K562 (cell line): ENCODE data around the gene RFT1. TPM values are rescaled to one million over a fixed set of nuclear protein-coding genes. Genes with fewer than 3 reads are reported as not detected.

Experiments
- BACH1 ChIP-seq: fragments of 200-800 bp; sonication (Bioruptor generic); IDR thresholded peaks from 2 replicates; pipeline ENCODE4 v1.6.1; 2016; ENCODE audit warnings: missing genetic modification characterization, missing compliant biosample characterization
- BRCA1 ChIP-seq, 2 experiments: fragments of 450-650 bp in 1 of 2; sonication (generic) in 1 of 2; formaldehyde crosslinking in 1 of 2; IDR thresholded peaks; 2 replicates each; pipeline versions ENCODE4 v1.5.0 to v1.6.1; 2017 to 2020; ENCODE audit warnings: mild to moderate bottlenecking in 1 of 2, missing genetic modification reagents in 1 of 2
- MCM7 ChIP-seq, 2 experiments: fragments of 450-650 bp; IDR thresholded peaks; 2 replicates each; pipeline ENCODE4 v1.6.1; 2016 to 2018
- POLR2G ChIP-seq: fragments of 200-400 bp; formaldehyde crosslinking; IDR thresholded peaks from 2 replicates; pipeline ENCODE4 v1.6.1; 2017; ENCODE audit warnings: low read depth, mild to moderate bottlenecking, antibody characterized with exemption, low read length, moderate library complexity
- RAD21 ChIP-seq, 2 experiments: fragments of 250-450 bp in 1 of 2; fragments of 450-650 bp in 1 of 2; sonication (Bioruptor Pico) in 1 of 2; formaldehyde crosslinking in 1 of 2; IDR thresholded peaks in 1 of 2; conservative IDR thresholded peaks in 1 of 2; 2 replicates each; pipeline versions ENCODE4 v1.4.0 to v1.8.0; 2020 to 2022; ENCODE audit warnings: mild to moderate bottlenecking in 2 of 2, moderate library complexity in 1 of 2
- RCOR1 ChIP-seq, 2 experiments: IDR thresholded peaks; 2 replicates each; pipeline ENCODE4 v1.6.1; 2012; ENCODE audit warnings: low read depth in 2 of 2, low read length in 2 of 2, borderline replicate concordance in 1 of 2, improper control_type of control experiment in 1 of 2
- SMAD3 ChIP-seq: fragments of 450-650 bp; formaldehyde crosslinking; conservative IDR thresholded peaks from 2 replicates; pipeline ENCODE4 v1.4.0; 2020; ENCODE audit warnings: mild to moderate bottlenecking
- TAF15 ChIP-seq: fragments of 200-400 bp; formaldehyde crosslinking; IDR thresholded peaks from 2 replicates; pipeline ENCODE4 v1.6.1; 2017; ENCODE audit warnings: mild to moderate bottlenecking, low read depth, low read length, moderate library complexity
- ZBTB34 ChIP-seq: fragments of 250-450 bp; sonication (Bioruptor Pico); IDR thresholded peaks from 2 replicates; pipeline ENCODE4 v1.8.0; 2021; ENCODE audit warnings: mild to moderate bottlenecking, moderate library complexity
- ZBTB40 ChIP-seq, 2 experiments: fragments of 450-650 bp in 1 of 2; sonication (generic) in 1 of 2; formaldehyde crosslinking in 1 of 2; IDR thresholded peaks; 2 replicates each; pipeline versions ENCODE4 v1.7.1 to v1.9.0; 2016 to 2022; ENCODE audit warnings: inconsistent platforms in 1 of 2, mild to moderate bottlenecking in 1 of 2, missing genetic modification reagents in 1 of 2
- polyA plus RNA-seq, 8 experiments: library from polyadenylated mRNA; depleted of rRNA in 4 of 8; stranded (reverse) in 5 of 8; unstranded in 3 of 8; fragments of >200 nt; fragmentation: Nextera tagmentation in 2 of 8; fragmentation: Illumina TruSeq in 1 of 8; extraction: Ambion mirVana in 2 of 8; extraction: Trizol in 1 of 8; gene quantifications; 2 replicates each; pipeline versions ENCODE4 v1.2.1 to v1.2.3, GENCODE V29; 2011 to 2014; ENCODE audit warnings: inconsistent platforms in 1 of 8, missing spikeins in 1 of 8
- total RNA-seq, 7 experiments: library from RNA; depleted of rRNA in 6 of 7; stranded (reverse); fragments of >200 nt in 6 of 7; fragmentation: Illumina TruSeq in 2 of 7; extraction: Trizol in 2 of 7; gene quantifications; 2 replicates each; pipeline versions ENCODE4 v1.2.1 to v1.2.3, GENCODE V29; 2011 to 2021; ENCODE audit warnings: low replicate concordance in 1 of 7
- TF ChIP-seq, protein P1 (sequence below): fragments of 150-350 bp; IDR thresholded peaks from 2 replicates; pipeline ENCODE4 v1.6.1; 2014; ENCODE audit warnings: low read depth, mild to moderate bottlenecking, low read length, borderline replicate concordance

The RFT1 gene
- total and polyA plus RNA-seq, 9 of the 15 experiments (the other 6 are each of a cell fraction or from before 2014, with no cell fraction given) = 4.4 to 23.8 (median 8.9) TPM

DNA sequence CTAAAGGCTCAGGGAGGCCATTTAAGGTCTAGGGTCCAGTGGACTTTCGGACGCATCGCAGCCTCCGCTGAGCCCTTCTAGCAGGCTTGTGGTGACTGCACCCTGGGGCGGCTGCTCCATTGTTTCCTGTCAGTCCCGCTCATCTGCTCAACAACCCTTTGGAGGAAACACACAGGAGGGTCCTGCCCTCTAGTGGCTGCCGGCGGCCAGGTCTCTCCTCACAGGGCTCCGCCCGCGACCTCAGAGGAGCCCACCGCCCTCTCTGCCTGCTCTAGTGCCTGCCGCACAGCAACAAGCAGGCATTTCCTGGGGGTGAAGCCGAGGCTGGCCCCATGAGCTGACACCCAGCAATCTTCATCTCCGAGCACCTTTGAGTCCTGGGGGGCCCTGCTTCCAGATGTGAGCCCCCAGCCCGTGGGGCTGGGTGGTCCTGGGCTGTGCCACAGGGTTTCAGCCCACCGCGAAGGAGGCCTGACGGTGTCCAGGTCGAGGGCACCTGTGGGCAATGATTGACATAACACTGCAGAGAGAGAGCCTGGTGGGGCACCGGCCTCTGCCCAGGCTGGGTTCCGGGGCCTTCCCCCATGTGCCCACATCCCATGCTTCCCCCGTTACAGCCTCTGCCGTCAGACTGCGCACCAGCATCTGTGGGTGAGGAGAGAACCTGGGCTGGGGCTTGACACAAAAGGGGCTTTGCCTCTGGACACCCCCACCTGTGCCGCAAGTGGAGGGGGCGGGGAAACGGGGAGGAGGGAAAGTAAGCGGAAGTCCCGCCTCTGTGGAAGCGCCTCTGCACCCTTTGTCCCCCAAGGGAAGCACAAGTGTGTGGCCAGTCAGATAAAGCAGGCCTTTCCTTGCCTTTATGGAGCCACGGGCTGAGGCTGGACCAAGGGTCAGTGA, 57.3 kb downstream of the RFT1 start (continued):
- TF ChIP-seq ZBTB40 (IDR thresholded peaks at IDR 0.05) (peak; percentile 69), ZBTB40 (CRISPR knock-in tag; IDR thresholded peaks at IDR 0.05) (no peak), POLR2G (peak; percentile 32; the same call in 1 of the 2 replicates), SMAD3 (CRISPR knock-in tag) (no peak), ZBTB34 (no peak), BACH1 (tag) (no peak), MCM7 (IDR thresholded peaks at IDR 0.05) (no peak), RAD21 (CRISPR knock-in tag; conservative IDR thresholded peaks at IDR 0.05 in 1 of 2, IDR thresholded peaks at IDR 0.05 in 1 of 2) (peak; percentile 73 to 85), BRCA1 (IDR thresholded peaks at IDR 0.05) (no peak), BRCA1 (CRISPR knock-in tag; IDR thresholded peaks at IDR 0.05) (no peak), TAF15 (no peak), RCOR1 (IDR thresholded peaks at IDR 0.05; ENCODE audit: borderline replicate concordance in 1 of 2, low read depth in 2 of 2, low read length in 2 of 2) (0 out of 4 replicates have a peak, but pooled peaks of 1 of the 2 experiments have one; percentile 53)
- TF ChIP-seq, protein P1, sequence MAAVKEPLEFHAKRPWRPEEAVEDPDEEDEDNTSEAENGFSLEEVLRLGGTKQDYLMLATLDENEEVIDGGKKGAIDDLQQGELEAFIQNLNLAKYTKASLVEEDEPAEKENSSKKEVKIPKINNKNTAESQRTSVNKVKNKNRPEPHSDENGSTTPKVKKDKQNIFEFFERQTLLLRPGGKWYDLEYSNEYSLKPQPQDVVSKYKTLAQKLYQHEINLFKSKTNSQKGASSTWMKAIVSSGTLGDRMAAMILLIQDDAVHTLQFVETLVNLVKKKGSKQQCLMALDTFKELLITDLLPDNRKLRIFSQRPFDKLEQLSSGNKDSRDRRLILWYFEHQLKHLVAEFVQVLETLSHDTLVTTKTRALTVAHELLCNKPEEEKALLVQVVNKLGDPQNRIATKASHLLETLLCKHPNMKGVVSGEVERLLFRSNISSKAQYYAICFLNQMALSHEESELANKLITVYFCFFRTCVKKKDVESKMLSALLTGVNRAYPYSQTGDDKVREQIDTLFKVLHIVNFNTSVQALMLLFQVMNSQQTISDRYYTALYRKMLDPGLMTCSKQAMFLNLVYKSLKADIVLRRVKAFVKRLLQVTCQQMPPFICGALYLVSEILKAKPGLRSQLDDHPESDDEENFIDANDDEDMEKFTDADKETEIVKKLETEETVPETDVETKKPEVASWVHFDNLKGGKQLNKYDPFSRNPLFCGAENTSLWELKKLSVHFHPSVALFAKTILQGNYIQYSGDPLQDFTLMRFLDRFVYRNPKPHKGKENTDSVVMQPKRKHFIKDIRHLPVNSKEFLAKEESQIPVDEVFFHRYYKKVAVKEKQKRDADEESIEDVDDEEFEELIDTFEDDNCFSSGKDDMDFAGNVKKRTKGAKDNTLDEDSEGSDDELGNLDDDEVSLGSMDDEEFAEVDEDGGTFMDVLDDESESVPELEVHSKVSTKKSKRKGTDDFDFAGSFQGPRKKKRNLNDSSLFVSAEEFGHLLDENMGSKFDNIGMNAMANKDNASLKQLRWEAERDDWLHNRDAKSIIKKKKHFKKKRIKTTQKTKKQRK = no peak
